Measurements from ENCODE around the gene PCDHA1.

The PCDHA1 gene

GRCh38 chr5:141050622-141051520, 264.9 kb downstream of the PCDHA1 start, which contains the start of gene PCDHB1:
TSS of gene PCDHB1 (plus strand) at chr5:141051374. CDS start at chr5:141051471, 97 bp downstream.
- Mint-ChIP-seq H3K36me3 (ENCODE audit: low read depth) (no peaks in the 10 kb centered on the region), H3K27me3 (peaks cover 54% of the 10 kb centered on the region), H3K4me3 (peak within 1 kb of the TSS; percentile 15), H3K4me1 (ENCODE audit: low read depth) (peaks cover 4% of the 10 kb centered on the region), H3K9me3 (peaks cover 16% of the 10 kb centered on the region), H3K27ac (no peak within 1 kb of the TSS)

- Mint-ChIP-seq H3K4me1 (ENCODE audit: low read depth) (peaks cover 4% of the 10 kb centered on the region), H3K36me3 (ENCODE audit: low read depth) (no peaks in the 10 kb centered on the region), H3K4me3 (peak overlapping the region; percentile 15), H3K27ac (no peak overlapping the region), H3K27me3 (peaks cover 50% of the 10 kb centered on the region), H3K9me3 (peaks cover 16% of the 10 kb centered on the region)
Observed at GRCh38 chr5:141051521-141051866, 265.6 kb downstream of the PCDHA1 start.
